Stimulated activated CD4-positive, alpha-beta T cell treated with anti-CD3 and anti-CD28 coated beads, Interleukin-4, amount 100 ng/mL, for 1 hour (primary cell): ENCODE data around the gene ABR.

Source experiments
- DNase-seq: peaks from one replicate; pipeline ENCODE4 v3.0.0-alpha.2; 2020

The ABR gene

GRCh38 chr17:1179818-1180742 is at the start of gene ABR:
ABR (minus strand) TSS chr17:1179981; CDS start chr17:1179727, 254 bp downstream.
- peak; percentile 60 for DNase-seq

- peak; percentile 36 for DNase-seq
These were observed 49.6 kb upstream of the ABR start for GRCh38 chr17:1229349-1229899.

GRCh38 chr17:1228781-1229348 is 49.1 kb upstream of the ABR start:
- peak; percentile 10 for DNase-seq

- peak; percentile 7 for DNase-seq
These were observed 48.4 kb upstream of the ABR start for GRCh38 chr17:1227917-1228780.

DNA sequence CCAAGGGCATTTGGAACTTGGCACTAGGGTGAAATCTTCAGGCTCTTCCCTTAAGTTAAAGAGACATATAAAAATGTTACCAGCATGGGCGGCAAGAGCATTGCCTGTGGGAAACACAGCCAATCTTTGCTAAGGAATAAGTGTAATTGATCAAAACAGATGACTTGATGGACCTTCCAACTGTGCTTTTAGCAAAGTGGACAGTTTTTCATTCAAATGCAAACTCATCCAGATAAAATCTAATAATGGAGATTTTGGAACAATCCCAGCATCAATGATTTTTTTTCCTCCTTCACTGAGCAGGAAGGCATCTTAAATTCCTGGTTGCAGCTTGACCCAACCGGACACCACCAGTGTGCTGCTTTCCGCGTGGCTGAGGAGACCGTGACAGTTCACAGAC is 47.6 kb upstream of the ABR start:
- no peak for DNase-seq

GRCh38 chr17:1226308-1226707 is 46.5 kb upstream of the ABR start:
- no peak for DNase-seq

DNA sequence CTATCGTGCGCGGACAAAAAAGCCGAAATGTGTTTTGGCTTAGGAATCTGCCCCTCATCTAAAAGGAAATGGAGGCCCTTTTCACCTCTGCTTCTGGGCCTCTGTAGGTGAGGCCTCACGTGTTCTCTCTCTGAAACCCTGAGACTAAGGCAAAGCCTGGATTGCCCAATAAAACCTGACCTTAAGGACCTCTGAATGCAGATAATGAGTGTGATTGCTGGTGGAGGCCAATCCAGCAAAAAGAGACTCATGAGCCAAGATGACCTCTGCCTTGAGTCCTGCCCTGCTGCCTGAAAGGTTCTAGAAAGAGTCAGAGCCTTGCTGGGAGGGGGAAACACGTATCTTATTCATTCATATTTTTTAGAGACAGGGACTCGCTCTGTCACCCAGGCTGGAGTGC is 44.5 kb upstream of the ABR start:
- DNase-seq, result no peak

DNA sequence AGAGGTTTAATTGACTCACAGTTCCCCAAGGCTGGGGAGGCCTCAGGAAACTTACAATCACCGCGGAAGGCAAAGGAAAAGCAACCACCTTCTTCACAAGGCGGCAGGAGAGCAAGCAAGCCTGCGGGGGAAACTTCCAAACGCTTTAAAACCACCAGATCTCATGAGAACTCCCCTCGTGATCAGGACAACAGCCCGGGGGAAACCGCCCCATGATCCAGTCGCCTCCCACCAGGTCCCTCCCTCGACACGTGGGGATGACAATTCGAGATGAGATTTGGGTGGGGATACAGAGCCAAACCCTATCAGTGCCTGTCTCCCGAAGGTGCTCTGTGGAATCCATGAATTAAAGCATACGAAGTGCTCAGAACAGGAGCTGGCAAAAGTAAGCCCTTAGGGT is 43.9 kb upstream of the ABR start:
- no peak for DNase-seq

GRCh38 chr17:1222321-1222720 is 42.5 kb upstream of the ABR start:
- no peak for DNase-seq

- DNase-seq, result no peak
These were observed 41.4 kb upstream of the ABR start for GRCh38 chr17:1221209-1221608.

- DNase-seq, result no peak
These were observed 40.6 kb upstream of the ABR start for GRCh38 chr17:1220346-1220745.

DNA sequence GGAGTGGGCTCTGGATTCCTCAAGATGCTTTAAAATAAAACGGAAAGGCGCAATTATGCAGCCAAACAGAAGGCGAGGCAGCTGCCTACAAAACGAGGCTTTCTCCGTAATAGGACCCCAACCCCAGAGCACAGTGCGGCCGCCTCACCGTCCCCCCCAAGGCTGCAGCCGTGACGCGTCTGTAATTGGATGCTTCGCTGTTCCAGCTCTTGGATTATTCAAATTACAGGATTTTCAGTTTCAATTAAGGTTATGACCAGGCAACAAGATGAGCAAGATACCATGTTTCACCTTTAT is 37.3 kb upstream of the ABR start:
- DNase-seq, result no peak

DNA sequence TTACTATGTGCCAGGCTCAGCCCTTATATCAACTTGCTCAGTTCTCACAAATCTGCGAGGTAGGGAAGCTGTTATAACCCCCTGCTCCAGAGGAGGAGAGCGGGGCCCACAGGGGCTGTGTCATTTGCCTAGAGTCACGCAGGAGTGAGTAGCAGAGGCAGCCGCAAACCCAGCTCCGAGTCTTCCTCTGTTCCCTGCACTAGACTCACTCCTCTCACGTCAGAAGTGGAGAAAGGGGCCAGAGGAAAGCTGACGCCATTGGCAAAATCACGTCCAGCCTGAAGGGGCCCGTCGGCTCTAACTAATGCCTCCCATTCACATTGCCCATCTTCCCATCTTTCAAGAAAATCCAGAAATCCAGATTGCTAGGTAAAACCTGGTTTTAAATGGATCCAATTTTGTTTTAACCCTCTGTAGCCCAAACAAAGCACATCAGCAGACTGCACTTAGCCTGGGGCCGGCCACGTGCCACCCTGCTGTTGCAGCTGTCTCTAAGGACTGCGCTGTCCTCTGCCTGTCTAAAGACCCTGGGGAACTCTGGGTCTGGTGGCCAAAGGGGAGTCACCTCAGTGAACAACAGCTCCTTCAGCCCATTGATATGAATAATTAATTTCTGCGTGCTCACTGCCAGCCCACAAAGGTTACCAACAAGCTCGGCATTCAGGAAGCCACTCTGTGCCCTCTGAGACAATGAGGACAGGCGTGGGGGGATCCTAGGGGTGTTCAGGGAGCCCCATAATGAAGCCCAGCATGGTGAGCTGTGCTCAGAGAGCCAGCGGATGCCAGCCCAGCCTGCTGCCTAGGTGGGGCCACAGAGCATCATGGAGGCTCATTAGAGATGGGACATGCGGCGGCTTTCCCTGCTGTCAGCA is 36.7 kb upstream of the ABR start:
- DNase-seq, result no peak

DNA sequence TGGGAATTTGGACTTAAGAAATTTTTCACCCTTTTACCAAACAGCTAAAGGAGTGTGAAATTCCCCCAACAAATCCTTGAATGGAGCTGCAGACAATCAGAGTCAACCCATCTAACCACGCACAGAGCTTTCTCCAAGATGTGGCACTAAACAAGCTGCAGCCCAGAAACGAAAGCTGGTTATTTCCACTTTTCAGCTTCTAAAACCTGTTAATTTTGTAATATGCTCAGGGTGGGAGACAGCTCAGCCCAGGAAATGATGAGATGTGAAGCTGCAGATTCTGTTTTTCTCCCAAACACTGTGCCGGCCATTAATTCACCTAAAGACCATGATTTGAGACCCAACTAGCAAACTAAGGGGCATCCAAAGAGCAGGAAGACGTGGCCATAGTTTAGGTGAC is 33.2 kb upstream of the ABR start:
- no peak for DNase-seq

DNA sequence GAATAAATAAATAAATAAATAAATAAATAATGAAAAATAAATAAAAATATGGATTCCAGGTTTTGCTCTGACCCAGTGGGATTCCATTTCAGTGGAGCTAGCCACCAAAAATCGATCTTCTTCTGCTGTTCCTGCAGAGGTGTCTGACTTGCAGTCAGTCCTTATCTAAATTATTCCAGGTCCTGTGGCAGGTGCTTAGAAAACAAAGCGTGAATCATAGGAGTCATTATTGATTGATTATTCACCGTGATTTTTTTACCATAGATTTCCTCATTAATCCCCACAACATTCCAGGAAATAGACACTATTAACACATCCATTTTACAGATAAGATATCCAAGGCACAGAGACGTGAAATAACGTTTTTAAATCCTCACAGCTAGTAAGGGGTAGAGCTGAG is 31.5 kb upstream of the ABR start:
- DNase-seq, result no peak

DNA sequence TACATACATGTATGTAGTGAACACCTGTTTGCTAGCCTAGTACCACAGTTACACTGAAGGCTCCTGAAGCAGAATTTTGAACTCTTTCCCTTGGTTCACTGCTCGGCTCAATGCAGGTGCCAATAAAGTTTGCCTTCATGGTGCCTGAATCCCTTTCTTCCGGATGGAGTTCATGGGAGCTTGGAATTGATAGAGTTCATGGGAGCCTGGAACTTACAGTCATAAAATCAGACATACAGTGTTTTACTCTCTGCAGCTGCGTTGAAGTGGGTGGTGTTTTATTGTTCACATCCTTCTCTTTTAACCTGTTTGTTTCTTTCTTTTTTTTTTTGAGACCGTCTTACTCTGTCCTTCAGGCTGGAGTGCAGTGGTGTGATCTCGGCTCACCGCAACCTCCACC is 29.2 kb upstream of the ABR start:
- no peak for DNase-seq

DNA sequence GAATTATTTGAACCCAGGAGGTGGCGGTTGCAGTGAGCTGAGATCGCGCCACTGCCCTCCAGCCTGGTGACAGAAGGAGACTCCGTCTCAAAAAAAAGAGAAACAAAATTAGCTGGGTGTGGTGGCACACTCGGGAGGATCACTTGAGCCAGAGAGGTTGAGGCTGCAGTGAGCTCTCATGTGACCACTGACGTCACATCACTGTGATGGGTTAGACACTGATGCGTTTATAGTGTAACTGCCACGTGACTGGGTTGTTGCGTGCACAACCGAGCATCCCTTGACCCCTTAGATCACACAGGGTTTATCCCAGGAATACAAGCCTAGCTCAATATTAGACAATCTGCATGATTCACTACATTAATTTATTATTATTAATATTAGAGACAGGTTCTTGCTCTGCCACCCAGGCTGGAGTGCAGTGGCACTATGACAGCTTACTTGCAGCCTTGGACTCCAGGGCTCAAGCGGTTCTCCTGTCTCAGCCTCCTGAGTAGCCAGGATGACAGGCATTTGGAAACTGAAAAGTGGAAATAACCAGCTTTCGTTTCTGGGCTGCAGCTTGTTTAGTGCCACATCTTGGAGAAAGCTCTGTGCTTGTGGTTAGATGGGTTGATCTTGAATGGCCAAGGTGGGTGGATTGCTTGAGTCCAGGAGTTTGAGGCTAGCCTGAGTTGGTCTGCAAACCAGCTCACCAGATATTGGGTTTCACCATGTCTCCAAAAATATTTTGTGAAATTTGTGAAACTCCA is 26.4 kb upstream of the ABR start:
- no peak for DNase-seq

DNA sequence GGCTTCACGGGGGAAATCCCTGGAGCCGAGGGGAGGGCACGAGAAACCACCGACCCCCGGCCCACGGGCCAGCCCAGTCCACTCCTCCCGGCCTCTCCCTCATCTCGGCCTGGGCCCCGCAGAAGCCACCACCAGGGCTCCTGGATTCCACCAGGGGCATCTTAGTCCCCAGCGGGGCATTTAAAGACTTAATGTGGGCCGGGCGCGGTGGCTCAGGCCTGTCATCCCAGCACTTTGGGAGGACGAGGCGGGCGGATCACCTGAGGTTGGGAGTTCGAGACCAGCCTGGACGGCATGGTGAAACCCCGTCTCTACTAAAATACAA is 24.1 kb upstream of the ABR start:
- DNase-seq, result no peak

GRCh38 chr17:1203111-1203966 is 23.6 kb upstream of the ABR start:
- peak; percentile 51 for DNase-seq

DNA sequence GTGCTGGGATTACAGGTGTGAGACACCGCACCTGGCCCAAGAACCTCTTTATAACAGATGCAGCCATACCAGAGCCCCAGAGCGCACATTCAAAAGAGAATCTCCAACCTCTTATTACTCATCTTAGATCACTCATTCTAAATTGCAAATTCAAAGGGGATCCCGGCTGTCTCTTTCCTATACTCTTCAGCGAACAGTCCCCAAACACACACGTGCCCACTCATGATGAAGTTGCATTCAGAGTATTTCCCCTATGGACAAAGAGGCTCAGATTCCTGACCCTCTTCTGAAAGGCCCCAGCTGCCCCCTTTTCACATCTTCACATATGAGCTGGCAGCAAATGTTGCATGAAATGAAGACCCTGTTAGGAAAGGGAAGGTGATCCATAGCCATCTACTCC is 22.5 kb upstream of the ABR start:
- no peak for DNase-seq

GRCh38 chr17:1201132-1201702 is 21.4 kb upstream of the ABR start:
- no peak for DNase-seq
